PC-9 (cell line): ENCODE results near the gene MICB.

ENCODE experiments used
- CTCF ChIP-seq: fragments of 200-600 bp; sonication (generic); conservative IDR thresholded peaks from 2 replicates; pipeline ENCODE4 v1.6.1; 2017; ENCODE audit warnings: mixed run types, antibody characterized with exemption, mild to moderate bottlenecking, moderate library complexity
- EZH2 ChIP-seq: fragments of 200-600 bp; sonication (generic); IDR thresholded peaks from 2 replicates; pipeline ENCODE4 v1.8.0; 2017; ENCODE audit warnings: antibody characterized with exemption, low read depth

- TF ChIP-seq CTCF (no peak), EZH2 (no peak)
These were observed 17.4 kb upstream of the MICB start for GRCh38 chr6:31480574-31480973.
